ENCODE results near the gene AIDA.
A peak's percentile ranks its signal among the peaks of the same experiment; 100 is the strongest.
"Not testable (repeated sequence)": the region's sequence is repeated elsewhere in the genome, so short reads cannot be mapped to it uniquely, and the experiment has no call there.

Gene AIDA

GRCh38 chr1:222712253-222713090 lies at the start of gene AIDA, which contains the start of gene BROX:
Gene AIDA, minus strand, starts transcription at chr1:222712491. Its CDS starts 174 bp downstream, at chr1:222712317.
Gene BROX, plus strand, starts transcription at chr1:222712564. Its CDS starts 3,136 bp downstream, at chr1:222715700.
- peak; percentile 98 for DNase-seq

GRCh38 chr1:222761083-222761482 lies 48.8 kb upstream of the AIDA start:
- DNase-seq: no peak

GRCh38 chr1:222759451-222760035 lies 47.3 kb upstream of the AIDA start:
- DNase-seq: no peak

GRCh38 chr1:222757646-222758268 lies 45.5 kb upstream of the AIDA start:
- no peak for DNase-seq

GRCh38 chr1:222754366-222755139 lies 42.3 kb upstream of the AIDA start:
- DNase-seq: no peak

GRCh38 chr1:222751255-222751654 lies 39.0 kb upstream of the AIDA start:
- no peak for DNase-seq

GRCh38 chr1:222750651-222751050 lies 38.4 kb upstream of the AIDA start:
- DNase-seq: no peak

GRCh38 chr1:222749927-222750326 lies 37.6 kb upstream of the AIDA start:
- DNase-seq: no peak

- DNase-seq: not testable (repeated sequence)
Observed at GRCh38 chr1:222741630-222742457, 29.6 kb upstream of the AIDA start.

GRCh38 chr1:222739929-222740328 lies 27.6 kb upstream of the AIDA start:
- no peak for DNase-seq

GRCh38 chr1:222739465-222739864 lies 27.2 kb upstream of the AIDA start:
- DNase-seq: no peak

- no peak for DNase-seq
Observed at GRCh38 chr1:222736972-222737371, 24.7 kb upstream of the AIDA start, which contains the start of gene FAM177B. Gene FAM177B, plus strand, starts transcription at chr1:222737202. Its CDS starts 9,344 bp downstream, at chr1:222746546.

GRCh38 chr1:222736470-222736869 lies 24.2 kb upstream of the AIDA start:
- DNase-seq: no peak

GRCh38 chr1:222734740-222735139 lies 22.4 kb upstream of the AIDA start:
- no peak for DNase-seq

- DNase-seq: no peak
Observed at GRCh38 chr1:222732216-222733159, 20.2 kb upstream of the AIDA start.

- DNase-seq: no peak
Observed at GRCh38 chr1:222730866-222731265, 18.6 kb upstream of the AIDA start.

- DNase-seq: no peak
Observed at GRCh38 chr1:222728746-222729145, 16.5 kb upstream of the AIDA start.

GRCh38 chr1:222716393-222716792 lies 4.1 kb upstream of the AIDA start:
- DNase-seq: no peak

- peak; percentile 91 for DNase-seq
Observed at GRCh38 chr1:222713091-222713961, 1.0 kb upstream of the AIDA start.

Data from stimulated activated CD8-positive, alpha-beta memory T cell treated with anti-CD3 and anti-CD28 coated beads, Interleukin-4, amount 100 ng/mL, for 48 hours (primary cell).